GM21528 (cell line): ENCODE data around the gene ROGDI.

Experiments
- ATAC-seq: cut with Tn5 transposase; IDR thresholded peaks from one replicate; pipeline ENCODE4 v1.9.1; 2021; ENCODE audit warnings: mild to moderate bottlenecking, moderate library complexity; ENCODE audit not compliant: unreplicated experiment, low FRiP score

ROGDI gene

GRCh38 chr16:4801962-4802658, at the start of gene ROGDI:
Gene ROGDI (minus strand): TSS chr16:4802633. CDS start chr16:4802571, 62 bp downstream.
- ATAC-seq = peak; percentile 53

- ATAC-seq = no peak
Measured at GRCh38 chr16:4850211-4850610, 47.8 kb upstream of the ROGDI start.

GRCh38 chr16:4847774-4848587, 45.5 kb upstream of the ROGDI start:
- ATAC-seq = peak; percentile 26

- ATAC-seq = peak; percentile 87
Measured at GRCh38 chr16:4846901-4847773, 44.7 kb upstream of the ROGDI start, which contains the start of the genes GLYR1 and UBN1. Gene GLYR1 (minus strand): TSS chr16:4847288. CDS start chr16:4847265, 23 bp downstream. Gene UBN1 (plus strand): TSS chr16:4847481. CDS start chr16:4852918, 5,437 bp downstream.

- ATAC-seq = peak; percentile 19
Measured at GRCh38 chr16:4846503-4846900, 44.1 kb upstream of the ROGDI start.

- ATAC-seq = no peak
Measured at GRCh38 chr16:4840984-4841383, 38.6 kb upstream of the ROGDI start.

GRCh38 chr16:4839942-4840341, 37.5 kb upstream of the ROGDI start:
- no peak for ATAC-seq

- ATAC-seq = no peak
Measured at GRCh38 chr16:4837733-4838501, 35.5 kb upstream of the ROGDI start.

GRCh38 chr16:4836727-4837126, 34.3 kb upstream of the ROGDI start:
- ATAC-seq = no peak

GRCh38 chr16:4833584-4833983, 31.2 kb upstream of the ROGDI start:
- no peak for ATAC-seq

GRCh38 chr16:4832698-4833343, 30.4 kb upstream of the ROGDI start:
- ATAC-seq = no peak

GRCh38 chr16:4831616-4832015, 29.2 kb upstream of the ROGDI start:
- no peak for ATAC-seq

GRCh38 chr16:4830408-4830807, 28.0 kb upstream of the ROGDI start:
- no peak for ATAC-seq

- no peak for ATAC-seq
Measured at GRCh38 chr16:4828567-4829321, 26.3 kb upstream of the ROGDI start.

- ATAC-seq = no peak
Measured at GRCh38 chr16:4826980-4827379, 24.5 kb upstream of the ROGDI start.

- ATAC-seq = no peak
Measured at GRCh38 chr16:4826526-4826925, 24.1 kb upstream of the ROGDI start.

- ATAC-seq = no peak
Measured at GRCh38 chr16:4825196-4825595, 22.8 kb upstream of the ROGDI start.

GRCh38 chr16:4820652-4821051, 18.2 kb upstream of the ROGDI start:
- no peak for ATAC-seq
